ENCODE measurements around the gene PACS2.
"Not testable (repeated sequence)": the region's sequence is repeated elsewhere in the genome, so short reads cannot be mapped to it uniquely, and the experiment has no call there.

Gene PACS2

DNA sequence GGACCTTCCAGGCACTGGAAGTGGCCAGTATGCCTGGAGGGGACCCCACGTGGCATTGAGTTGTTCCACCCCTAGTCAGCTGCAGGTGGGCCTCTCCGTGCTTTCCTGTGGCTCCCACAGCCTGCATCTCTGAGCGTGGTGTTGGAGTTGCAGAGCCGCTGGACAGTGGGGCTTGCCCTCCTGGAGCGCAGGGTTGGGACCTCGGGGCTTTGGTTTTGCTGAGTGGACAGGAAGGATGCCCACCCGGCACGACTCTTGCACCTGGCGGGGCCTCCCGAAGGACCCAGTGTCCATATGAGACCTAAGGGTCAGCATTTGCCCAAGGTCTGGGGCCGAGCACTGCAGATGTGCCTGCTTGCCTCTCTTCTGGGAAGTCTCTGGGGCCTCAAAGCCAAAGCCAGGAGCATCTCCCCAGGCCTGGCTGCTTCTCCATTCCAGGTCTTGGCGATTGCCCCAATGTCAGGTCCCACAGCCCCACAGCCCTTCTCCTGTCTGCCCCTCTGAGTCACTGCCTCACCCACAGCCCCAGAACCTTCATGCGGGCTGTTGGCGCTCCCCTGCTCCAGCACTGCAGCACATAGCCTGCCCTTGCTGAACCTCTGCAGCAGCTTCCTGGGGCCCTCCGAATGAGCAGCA is 1.5 kb downstream of the PACS2 start:
- DNase-seq (ENCODE audit: low read depth) = no peak

- no peak for DNase-seq (ENCODE audit: low read depth)
Observed at GRCh38 chr14:105316577-105316941, 2.0 kb downstream of the PACS2 start.

GRCh38 chr14:105316968-105317510 is 2.5 kb downstream of the PACS2 start:
- no peak for DNase-seq (ENCODE audit: low read depth)

DNA sequence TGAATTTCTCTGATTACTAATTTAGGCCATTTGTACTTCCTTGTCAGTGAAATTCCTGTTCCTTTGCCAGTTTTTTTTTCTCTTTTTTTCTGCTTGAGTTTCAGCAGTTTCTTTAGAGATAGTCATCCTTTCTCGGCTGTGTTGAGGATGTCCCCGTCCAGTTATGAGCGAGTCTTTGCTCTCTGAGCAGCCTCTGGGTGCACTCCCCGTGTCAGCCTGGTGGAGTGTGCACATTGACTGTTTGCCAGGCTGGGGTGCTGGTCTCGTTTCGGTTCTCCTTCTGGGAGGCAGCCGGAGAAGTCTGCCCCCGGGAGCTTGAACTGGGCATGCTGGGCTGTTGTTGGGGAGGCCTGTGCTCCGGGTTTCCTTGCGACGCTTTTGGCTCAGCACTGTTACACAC is 3.0 kb downstream of the PACS2 start:
- no peak for DNase-seq (ENCODE audit: low read depth)

GRCh38 chr14:105322791-105323556 is 8.4 kb downstream of the PACS2 start:
- DNase-seq (ENCODE audit: low read depth) = no peak

DNA sequence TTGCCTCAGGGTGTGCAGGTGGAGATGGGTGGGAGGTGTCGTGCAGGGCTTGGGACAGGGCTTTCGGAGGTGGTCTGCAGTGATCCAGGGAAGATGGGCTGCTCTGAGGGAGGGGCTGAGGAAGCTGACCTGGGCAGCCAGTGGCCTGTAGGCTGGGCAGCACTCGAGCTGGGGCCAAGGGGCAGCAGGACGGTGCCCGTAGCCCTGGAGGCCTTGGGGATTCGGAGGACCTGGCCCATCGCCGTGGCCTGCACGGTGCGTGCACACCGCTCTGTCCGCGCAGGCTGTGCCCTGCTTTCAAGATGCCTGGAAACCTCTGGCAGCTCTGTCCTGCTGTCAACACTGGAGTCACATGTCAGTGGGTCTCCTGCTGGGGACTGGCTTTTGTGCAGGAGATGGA is 9.1 kb downstream of the PACS2 start:
- DNase-seq (ENCODE audit: low read depth) = no peak

- DNase-seq (ENCODE audit: low read depth) = no peak
Observed at GRCh38 chr14:105324080-105324778, 9.7 kb downstream of the PACS2 start.

DNA sequence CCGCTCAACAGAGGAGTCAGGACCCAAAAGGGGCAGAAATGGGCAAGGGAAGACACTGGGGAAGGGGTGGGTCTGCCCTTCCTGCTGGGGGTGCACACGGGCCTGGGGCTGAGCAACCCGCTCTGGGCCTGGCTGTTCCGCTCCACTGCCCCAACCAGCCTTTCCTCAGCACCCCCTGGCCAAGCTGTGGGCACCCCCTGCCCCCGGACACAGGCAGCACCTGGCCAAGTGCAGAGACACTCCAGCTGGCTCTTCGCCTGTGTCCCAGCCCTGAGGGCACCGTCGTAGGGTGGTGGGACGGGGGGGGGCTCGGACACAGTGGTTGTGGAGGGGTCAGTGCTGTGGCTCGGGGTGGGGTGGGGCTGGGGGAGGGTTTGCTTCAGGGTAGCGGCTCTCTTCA is 10.3 kb downstream of the PACS2 start:
- DNase-seq (ENCODE audit: low read depth) = no peak

DNA sequence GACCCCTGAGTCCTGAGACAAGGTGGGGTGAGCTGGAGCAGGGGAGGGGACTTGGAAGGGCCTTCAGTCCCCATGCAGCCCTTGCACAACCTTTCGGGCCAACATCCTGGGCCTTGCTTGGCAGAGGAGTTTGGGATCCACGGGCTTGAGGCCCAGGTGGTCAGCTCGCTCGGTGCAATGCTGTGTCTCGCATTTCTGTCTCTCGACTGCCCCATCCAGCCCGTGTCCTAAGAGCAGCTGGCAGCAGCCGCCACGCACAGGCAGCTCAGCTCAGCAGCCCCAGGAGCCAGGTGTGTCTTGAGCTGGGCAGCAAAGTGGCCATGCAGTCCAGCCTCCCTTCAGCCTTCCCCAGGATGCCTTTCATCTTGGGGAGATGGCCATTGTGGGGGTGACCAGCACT is 10.8 kb downstream of the PACS2 start:
- no peak for DNase-seq (ENCODE audit: low read depth)

DNA sequence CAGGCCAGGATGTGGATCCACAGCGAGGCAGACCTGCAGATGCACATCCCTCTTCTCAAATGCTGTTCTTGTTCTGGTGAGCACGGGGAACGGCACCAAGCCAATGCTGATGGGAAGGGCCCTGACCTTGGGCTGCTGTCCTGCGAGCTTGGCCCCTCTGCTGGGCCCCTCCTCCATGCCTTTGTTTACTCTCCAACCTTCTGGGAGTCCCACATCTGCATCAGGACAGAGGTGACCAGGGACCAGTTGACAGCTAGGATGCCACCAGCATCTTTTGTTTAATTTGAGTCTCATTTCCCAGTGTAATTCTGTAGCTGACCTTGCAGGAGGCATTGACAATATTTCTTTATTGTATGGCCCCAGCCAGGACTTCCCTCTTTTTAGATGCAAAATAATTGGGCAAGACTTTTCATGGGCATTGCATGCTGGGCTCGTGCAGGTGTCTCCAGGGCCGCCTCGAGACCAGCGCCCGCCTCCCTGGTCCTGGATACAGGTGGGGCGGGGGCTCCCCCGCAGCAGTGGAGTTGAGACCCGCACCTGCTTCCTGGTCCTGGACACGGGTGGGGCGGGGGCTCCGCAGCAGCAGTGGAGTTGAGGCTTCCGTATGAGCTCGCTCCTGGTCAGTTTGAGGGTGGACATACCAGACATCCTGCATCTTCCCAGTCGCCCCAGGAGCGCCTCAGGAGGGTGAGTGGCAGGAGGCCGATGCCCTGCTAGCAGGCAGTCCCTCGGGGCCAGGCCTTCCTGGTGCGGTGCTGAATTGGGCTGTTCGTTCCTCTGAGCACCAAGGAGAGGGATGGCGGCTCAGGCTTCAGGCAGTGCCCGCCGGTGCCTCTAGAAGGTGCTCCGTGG is 11.4 kb downstream of the PACS2 start:
- DNase-seq (ENCODE audit: low read depth) = no peak

DNA sequence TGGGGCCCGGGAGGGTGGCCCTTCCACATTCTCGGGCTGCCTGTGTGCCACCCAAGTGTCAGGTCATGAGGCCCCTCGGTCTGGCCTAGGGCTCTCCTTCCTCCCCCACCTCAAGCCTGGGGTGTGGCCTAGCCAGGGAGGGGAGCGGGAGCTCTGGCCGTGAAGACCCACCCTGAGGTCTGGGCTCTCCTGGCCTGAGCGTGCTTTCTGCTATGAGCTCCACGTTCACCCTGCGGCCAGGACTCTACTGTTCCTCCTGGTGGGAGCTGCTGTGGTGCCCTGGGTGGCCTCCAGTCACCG is 12.0 kb downstream of the PACS2 start:
- no peak for DNase-seq (ENCODE audit: low read depth)

DNA sequence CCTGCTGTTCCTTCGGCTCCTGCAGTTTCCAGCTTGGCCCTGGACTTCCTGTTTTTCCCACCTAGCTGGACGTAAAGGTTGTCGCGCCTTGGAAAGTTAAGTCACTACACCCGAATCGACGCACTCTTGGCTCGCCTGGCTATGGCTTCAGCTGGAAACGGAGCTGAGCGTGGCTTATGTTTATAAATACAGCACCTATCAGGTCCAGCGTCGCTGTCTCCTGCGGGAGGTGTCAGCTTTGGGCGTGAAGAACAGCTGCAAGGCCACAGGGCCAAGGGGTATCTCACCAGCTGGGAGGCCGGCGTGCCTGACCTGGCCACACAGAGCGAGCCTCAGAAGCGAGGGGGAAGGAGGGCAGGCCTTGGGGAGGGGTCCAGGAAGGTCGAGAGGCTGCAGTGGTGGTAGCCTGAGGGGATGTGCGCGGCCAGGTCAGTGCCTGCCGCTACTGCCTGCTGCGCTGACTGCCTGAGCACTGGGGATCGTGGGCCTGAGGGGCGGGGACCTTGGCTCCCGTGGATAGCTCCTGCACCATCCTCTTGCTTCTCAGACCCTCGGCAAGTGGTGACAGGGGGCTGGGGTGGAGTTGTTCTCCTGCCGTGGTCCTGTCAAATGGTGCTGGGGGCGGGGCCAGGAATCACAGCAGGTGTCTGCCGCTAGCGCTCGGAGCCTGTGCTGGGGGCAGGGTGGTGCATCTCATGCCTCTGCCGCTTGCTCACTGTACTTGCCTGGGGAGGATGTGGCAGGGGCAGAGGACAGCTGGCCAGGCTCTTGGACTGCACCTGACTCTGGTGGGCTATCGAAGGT is 12.5 kb downstream of the PACS2 start:
- no peak for DNase-seq (ENCODE audit: low read depth)

- not testable (repeated sequence) for DNase-seq (ENCODE audit: low read depth)
Observed at GRCh38 chr14:105327695-105328045, 13.1 kb downstream of the PACS2 start.

- DNase-seq (ENCODE audit: low read depth) = no peak
Observed at GRCh38 chr14:105328070-105328677, 13.6 kb downstream of the PACS2 start.

DNA sequence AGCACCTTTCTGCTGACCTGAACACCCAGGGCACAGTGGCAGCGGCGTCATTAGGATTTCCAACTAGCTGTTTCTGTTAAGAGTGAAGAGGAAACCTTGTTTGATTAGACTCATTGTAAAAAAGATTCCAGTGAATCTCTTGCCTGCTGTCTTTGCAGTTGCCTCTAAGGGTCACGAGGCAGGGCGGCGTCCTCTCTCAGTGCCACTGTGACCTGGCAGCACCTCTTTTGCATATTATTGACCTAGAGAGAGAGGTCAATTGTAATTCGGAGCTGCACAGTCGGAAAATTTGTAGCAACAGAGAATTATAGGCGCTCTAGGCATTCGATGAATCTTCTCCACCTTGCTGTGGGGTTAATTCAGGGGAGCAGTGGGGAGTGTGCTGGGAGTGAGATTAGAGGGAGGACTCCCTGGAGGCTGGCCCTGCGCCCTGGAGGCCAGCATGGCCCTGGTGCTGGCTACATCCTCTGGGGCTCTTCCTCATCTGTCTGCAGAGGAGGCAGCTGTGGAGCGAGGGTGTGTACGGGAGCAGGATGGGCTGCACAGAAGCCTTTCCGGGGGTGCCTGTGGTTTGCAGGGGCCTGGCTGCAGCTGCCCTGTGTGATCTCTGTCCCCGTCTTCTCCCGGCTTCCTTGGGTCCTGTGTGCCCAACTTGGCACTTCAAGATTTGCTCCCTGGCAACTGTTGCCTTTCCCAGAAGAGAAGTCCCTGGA is 14.3 kb downstream of the PACS2 start:
- no peak for DNase-seq (ENCODE audit: low read depth)

- no peak for DNase-seq (ENCODE audit: low read depth)
Observed at GRCh38 chr14:105329411-105330150, 15.0 kb downstream of the PACS2 start.

DNA sequence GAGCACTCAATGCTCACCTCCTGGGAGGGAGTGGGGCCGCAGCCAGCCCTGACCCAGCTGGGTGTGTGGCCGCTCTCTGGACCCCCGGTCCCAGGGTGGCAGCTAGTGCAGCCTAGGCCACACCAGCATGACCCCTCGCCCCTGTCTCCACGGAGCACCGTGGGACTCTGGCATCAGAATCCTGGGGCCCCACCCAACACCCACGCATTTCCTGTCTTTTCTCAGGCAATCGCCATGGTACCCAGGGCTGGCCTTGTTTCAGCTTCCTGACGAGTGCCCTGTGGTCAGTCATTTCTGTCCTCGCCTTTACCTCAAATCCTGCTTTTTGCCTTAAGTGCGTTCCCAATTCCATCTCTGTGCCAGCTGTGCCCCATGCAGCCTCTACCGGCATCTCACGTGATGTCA is 15.9 kb downstream of the PACS2 start:
- DNase-seq (ENCODE audit: low read depth) = no peak

DNA sequence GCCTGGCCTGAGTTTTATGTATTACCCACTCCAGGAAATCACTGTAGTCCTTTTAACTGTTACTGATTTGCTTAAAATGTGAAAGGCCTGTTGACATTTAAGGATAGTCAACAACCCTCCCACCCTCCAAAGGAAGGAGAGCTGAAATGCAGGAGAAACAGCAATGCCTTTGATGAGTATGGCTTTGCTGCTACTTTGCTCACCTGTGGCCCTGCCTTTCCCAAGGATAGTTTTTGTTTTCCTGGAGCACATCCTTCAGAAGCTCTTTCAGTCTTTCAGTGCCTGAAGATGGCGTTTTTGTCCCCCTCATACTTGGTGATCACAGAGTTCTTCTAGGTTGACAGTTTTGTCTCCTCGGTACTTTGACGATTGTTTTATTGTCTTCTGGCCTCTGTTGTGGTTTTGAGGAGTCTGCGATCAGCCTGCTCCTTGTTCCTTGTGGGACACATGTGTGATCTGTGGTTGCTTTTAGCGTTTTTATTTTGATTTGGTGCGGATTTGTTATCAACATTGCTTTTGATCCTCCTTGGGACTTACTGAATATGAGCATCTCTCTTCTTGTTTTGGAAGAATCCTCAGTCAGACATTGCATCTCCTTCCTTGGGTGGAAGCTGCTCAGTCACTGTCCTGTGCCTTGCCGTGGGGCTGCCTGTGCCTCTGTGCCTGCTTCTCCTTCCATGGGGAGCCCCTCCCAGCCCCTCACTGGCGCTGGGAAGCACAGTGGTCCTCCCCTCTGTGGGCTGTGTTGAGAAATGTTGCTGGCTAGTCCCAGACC is 17.2 kb downstream of the PACS2 start:
- DNase-seq (ENCODE audit: low read depth) = no peak

DNA sequence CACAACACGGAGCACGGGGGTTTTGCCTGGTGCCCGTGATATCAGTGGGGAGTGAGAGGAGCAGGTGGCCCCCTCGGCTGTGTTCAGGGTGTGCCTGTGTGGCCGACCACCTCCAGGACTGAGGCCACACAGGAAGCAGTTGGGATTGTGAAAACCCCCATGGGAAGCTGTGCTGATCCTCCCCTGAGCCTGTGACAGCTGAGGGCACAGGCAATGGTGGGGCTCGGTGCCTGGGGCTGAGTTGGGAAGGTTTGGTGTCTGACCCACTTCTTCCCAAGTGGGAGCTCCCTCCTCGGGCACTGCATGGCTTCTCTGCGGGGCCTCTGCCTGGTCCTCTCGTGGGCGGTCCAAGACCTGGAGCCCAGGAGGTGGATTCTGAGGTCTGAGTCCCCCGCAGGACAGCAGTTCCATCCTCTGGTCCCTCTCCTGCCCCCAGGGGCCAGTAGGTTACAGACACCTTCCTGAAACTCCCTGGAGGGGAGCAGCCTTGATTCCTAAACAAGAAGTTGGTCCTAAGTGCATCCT is 17.9 kb downstream of the PACS2 start:
- DNase-seq (ENCODE audit: low read depth) = no peak
